Fibroblast of lung (primary cell): ENCODE data around the gene SFSWAP. TPM values are rescaled to one million over a fixed set of nuclear protein-coding genes. Genes with fewer than 3 reads are reported as not detected.

Experiments used
- DNase-seq, 2 donors: peaks; one replicate each; pipeline versions ENCODE4 v3.0.0 to v3.0.0-alpha.2; 2010; ENCODE audit warnings: low read depth in 2 of 2
- H2AFZ ChIP-seq: 2 replicates; pipeline ENCODE4 v1.5.1; 2012; ENCODE audit warnings: low read length, control low read depth, inconsistent platforms
- H3K27ac ChIP-seq: 2 replicates; pipeline ENCODE4 v1.5.1; 2011; ENCODE audit warnings: low read length, control low read depth; ENCODE audit not compliant: insufficient read depth
- H3K27me3 ChIP-seq: 2 replicates; pipeline ENCODE4 v1.5.1; 2011; ENCODE audit warnings: mild to moderate bottlenecking, low read length; ENCODE audit not compliant: control insufficient read depth, insufficient read depth
- H3K36me3 ChIP-seq: 2 replicates; pipeline ENCODE4 v1.5.1; 2011; ENCODE audit warnings: low read length; ENCODE audit not compliant: control insufficient read depth, insufficient read depth
- H3K4me1 ChIP-seq: 2 replicates; pipeline ENCODE4 v1.5.1; 2011; ENCODE audit warnings: low read length; ENCODE audit not compliant: control insufficient read depth, insufficient read depth; ENCODE audit errors: extremely low read depth
- H3K4me2 ChIP-seq: 2 replicates; pipeline ENCODE4 v1.5.1; 2011; ENCODE audit warnings: low read length, control low read depth; ENCODE audit not compliant: insufficient read depth; ENCODE audit errors: extremely low read depth
- H3K4me3 ChIP-seq, 4 experiments: fragments of 200-600 bp in 1 of 4; sonication (generic) in 1 of 4; replicated peaks in 1 of 4; 2 replicates each; pipeline ENCODE4 v1.5.1; 2011 to 2016; ENCODE audit warnings: low read length in 4 of 4, low read depth in 3 of 4, mild to moderate bottlenecking in 3 of 4, control low read depth in 2 of 4, inconsistent platforms in 1 of 4, mixed read lengths in 1 of 4; ENCODE audit not compliant: insufficient read depth in 1 of 4; ENCODE audit errors: control extremely low read depth in 1 of 4
- H3K79me2 ChIP-seq: 2 replicates; pipeline ENCODE4 v1.5.1; 2012; ENCODE audit warnings: mild to moderate bottlenecking, low read length, inconsistent platforms; ENCODE audit not compliant: control insufficient read depth, insufficient read depth
- H3K9ac ChIP-seq: 2 replicates; pipeline ENCODE4 v1.5.1; 2011; ENCODE audit warnings: mild to moderate bottlenecking, low read length, control low read depth; ENCODE audit not compliant: insufficient read depth
- H3K9me3 ChIP-seq: 2 replicates; pipeline ENCODE4 v1.5.1; 2012; ENCODE audit warnings: low read depth, low read length; ENCODE audit not compliant: control insufficient read depth, insufficient read depth
- H4K20me1 ChIP-seq: 2 replicates; pipeline ENCODE4 v1.5.1; 2011; ENCODE audit warnings: low read length; ENCODE audit not compliant: control insufficient read depth, insufficient read depth; ENCODE audit errors: extremely low read depth
- EZH2 ChIP-seq: IDR thresholded peaks from 2 replicates; pipeline ENCODE4 v1.5.1; 2012; ENCODE audit warnings: low read length, control low read depth, mild to moderate bottlenecking; ENCODE audit errors: missing control alignments
- polyA plus RNA-seq, 2 donors: library from polyadenylated mRNA; depleted of rRNA in 1 of 2; stranded (reverse) in 1 of 2; unstranded in 1 of 2; fragments of >200 nt; gene quantifications; 2 replicates each; pipeline ENCODE4 v1.2.1, GENCODE V29; 2011 to 2012; ENCODE audit warnings: missing spikeins in 1 of 2
- total RNA-seq: library from RNA; depleted of rRNA; stranded (reverse); fragments of >200 nt; gene quantifications from 2 replicates; pipeline ENCODE4 v1.2.1, GENCODE V29; 2014
- TF ChIP-seq, protein P1 (sequence below), 2 donors: IDR thresholded peaks in 1 of 2; conservative IDR thresholded peaks in 1 of 2; 1 replicate in 1 of 2; 2 replicates in 1 of 2; pipeline ENCODE4 v1.5.1; 2011 to 2012; ENCODE audit warnings: low read length in 2 of 2, control low read depth in 1 of 2, inconsistent platforms in 1 of 2, low read depth in 1 of 2, mild to moderate bottlenecking in 1 of 2

SFSWAP gene
- total and polyA plus RNA-seq, 2 donors (not counting 1 experiment from before 2014, with no cell fraction given), result 9.9 to 23.3 TPM

DNA sequence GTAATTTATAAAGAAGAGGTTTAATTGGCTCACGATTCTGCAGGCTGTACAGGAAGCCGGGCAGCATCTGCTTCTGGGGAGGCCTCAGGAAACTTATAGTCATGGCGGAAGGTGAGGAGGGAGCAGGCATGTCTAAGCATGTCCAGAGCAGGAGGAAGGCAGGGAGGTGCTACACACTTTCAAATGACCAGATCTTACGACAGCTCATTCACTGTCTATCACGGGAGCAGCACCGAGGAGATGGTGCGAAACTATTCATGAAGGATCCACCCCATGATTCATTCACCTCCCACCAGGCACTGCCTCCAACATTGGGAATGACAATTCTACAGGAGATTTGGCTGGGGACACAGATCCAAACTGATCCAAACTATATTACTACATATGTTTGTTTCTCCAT lies 10.0 kb downstream of the SFSWAP start:
- H3K36me3 ChIP-seq, result peaks cover 4% of the 10 kb centered on the region
- peaks cover 24% of the 10 kb centered on the region for H3K79me2 ChIP-seq
- no peak overlapping the region for H3K27ac ChIP-seq

DNA sequence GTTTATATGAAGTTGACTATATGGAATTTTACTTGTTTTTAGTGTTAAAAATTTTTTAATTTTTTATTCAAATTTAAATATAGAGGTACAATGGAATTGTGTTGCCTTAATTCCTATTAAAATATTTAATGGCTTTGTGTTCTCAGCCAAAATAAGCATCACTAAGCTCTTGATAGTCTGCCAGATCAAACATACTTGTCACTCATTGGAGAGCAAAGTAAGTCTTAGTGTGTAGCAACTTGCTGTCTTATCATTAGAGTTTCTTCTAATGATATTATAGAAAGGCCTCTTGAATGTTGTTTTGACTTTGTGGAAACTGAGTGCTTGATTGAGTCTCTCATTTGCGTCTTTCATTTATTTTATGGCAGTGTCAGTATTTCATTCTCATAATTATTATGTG lies 10.7 kb downstream of the SFSWAP start:
- Histone ChIP-seq H3K4me1 (no peaks in the 10 kb centered on the region), H3K4me2 (no peak overlapping the region), H3K36me3 (peaks cover 4% of the 10 kb centered on the region), H3K9ac (no peak overlapping the region), H3K4me3 (no peak overlapping the region), H3K27ac (no peak overlapping the region), H3K27me3 (no peaks in the 10 kb centered on the region), H4K20me1 (no peaks in the 10 kb centered on the region), H3K9me3 (no peaks in the 10 kb centered on the region), H3K79me2 (peaks cover 24% of the 10 kb centered on the region), H2AFZ (no peak overlapping the region)
- DNase-seq, result peak in 1 of 2 donors; percentile 24
- TF ChIP-seq, protein P1, sequence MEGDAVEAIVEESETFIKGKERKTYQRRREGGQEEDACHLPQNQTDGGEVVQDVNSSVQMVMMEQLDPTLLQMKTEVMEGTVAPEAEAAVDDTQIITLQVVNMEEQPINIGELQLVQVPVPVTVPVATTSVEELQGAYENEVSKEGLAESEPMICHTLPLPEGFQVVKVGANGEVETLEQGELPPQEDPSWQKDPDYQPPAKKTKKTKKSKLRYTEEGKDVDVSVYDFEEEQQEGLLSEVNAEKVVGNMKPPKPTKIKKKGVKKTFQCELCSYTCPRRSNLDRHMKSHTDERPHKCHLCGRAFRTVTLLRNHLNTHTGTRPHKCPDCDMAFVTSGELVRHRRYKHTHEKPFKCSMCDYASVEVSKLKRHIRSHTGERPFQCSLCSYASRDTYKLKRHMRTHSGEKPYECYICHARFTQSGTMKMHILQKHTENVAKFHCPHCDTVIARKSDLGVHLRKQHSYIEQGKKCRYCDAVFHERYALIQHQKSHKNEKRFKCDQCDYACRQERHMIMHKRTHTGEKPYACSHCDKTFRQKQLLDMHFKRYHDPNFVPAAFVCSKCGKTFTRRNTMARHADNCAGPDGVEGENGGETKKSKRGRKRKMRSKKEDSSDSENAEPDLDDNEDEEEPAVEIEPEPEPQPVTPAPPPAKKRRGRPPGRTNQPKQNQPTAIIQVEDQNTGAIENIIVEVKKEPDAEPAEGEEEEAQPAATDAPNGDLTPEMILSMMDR (conservative IDR thresholded peaks at IDR 0.05 in 1 of 2, IDR thresholded peaks at IDR 0.05 in 1 of 2; ENCODE audit: low read depth in 1 of 2, low read length in 2 of 2), result no peak
- no peak for TF ChIP-seq EZH2

More for the DNA sequence above, 10.0 kb downstream of the SFSWAP start:
- no peak overlapping the region for H3K4me3 ChIP-seq
- TF ChIP-seq, protein P1 (conservative IDR thresholded peaks at IDR 0.05 in 1 of 2, IDR thresholded peaks at IDR 0.05 in 1 of 2; ENCODE audit: low read depth in 1 of 2, low read length in 2 of 2), result no peak
- TF ChIP-seq EZH2, result no peak
- no peak overlapping the region for H2AFZ ChIP-seq
- no peak overlapping the region for H3K9ac ChIP-seq
- H3K9me3 ChIP-seq, result no peaks in the 10 kb centered on the region
- no peak overlapping the region for H3K4me2 ChIP-seq
- peak; percentile 3 to 37 for DNase-seq
- H3K4me1 ChIP-seq, result no peaks in the 10 kb centered on the region
- no peaks in the 10 kb centered on the region for H3K27me3 ChIP-seq
- no peaks in the 10 kb centered on the region for H4K20me1 ChIP-seq

DNA sequence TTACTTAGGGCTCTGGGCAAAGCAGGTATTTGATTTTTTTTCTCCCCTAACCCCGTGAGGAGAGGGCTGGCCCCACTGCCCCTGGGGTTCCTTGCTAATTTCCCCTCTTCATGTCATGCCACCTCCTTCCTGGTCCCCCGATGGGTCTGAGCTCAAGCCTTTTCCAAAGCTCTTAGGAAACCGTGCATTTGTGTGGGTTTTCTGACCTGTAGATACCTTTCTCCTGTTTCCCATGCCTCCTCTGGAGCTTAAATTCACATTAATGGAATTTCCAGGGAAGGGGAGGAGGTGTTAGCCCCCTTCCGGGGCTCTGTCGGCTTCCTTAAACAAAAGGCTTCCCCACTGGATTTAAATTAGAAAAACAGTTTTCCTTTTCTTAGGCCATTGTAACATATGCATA lies 12.6 kb downstream of the SFSWAP start:
- Histone ChIP-seq H3K9ac (no peak overlapping the region), H3K27ac (no peak overlapping the region), H3K79me2 (peaks cover 24% of the 10 kb centered on the region), H3K36me3 (peaks cover 8% of the 10 kb centered on the region), H3K4me1 (no peaks in the 10 kb centered on the region), H3K4me2 (no peak overlapping the region), H3K4me3 (no peak overlapping the region), H4K20me1 (no peaks in the 10 kb centered on the region), H3K27me3 (no peaks in the 10 kb centered on the region), H2AFZ (no peak overlapping the region), H3K9me3 (no peaks in the 10 kb centered on the region)
- TF ChIP-seq EZH2, result no peak
- TF ChIP-seq, protein P1 (conservative IDR thresholded peaks at IDR 0.05 in 1 of 2, IDR thresholded peaks at IDR 0.05 in 1 of 2; ENCODE audit: low read depth in 1 of 2, low read length in 2 of 2), result no peak
- no peak for DNase-seq
